Stimulated activated CD8-positive, alpha-beta memory T cell treated with anti-CD3 and anti-CD28 coated beads, Interleukin-4, amount 100 ng/mL, for 4 hours (primary cell): ENCODE results near the gene TMEM183A.

Experiments used
- DNase-seq, 2 donors: peaks; one replicate each; pipeline ENCODE4 v3.0.0-alpha.2; 2020; ENCODE audit warnings: low read depth in 2 of 2, low spot score in 1 of 2

The TMEM183A gene

GRCh38 chr1:203028067-203028783, 21.1 kb downstream of the TMEM183A start:
- DNase-seq: no peak

- no peak for DNase-seq
Measured at GRCh38 chr1:203028784-203029553, 21.8 kb downstream of the TMEM183A start.

DNA sequence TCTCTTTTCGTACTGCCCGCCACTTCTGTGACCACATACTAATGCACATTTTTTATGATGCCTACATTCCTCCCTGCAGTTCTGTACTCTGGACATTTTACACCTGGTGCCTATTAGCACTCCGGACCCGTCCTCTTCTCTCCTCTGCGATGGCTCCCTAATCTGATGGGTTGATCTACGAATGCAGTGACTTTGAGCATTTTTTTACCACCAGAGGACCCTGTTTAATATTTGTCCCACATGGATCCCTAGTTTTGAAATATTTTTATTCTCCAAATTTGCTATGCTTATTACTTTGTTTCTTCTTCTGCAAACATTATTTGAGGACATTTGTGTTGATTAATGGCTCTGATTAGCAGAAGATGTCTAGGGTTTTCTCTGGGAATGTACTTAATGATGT, 24.3 kb downstream of the TMEM183A start:
- DNase-seq: no peak

DNA sequence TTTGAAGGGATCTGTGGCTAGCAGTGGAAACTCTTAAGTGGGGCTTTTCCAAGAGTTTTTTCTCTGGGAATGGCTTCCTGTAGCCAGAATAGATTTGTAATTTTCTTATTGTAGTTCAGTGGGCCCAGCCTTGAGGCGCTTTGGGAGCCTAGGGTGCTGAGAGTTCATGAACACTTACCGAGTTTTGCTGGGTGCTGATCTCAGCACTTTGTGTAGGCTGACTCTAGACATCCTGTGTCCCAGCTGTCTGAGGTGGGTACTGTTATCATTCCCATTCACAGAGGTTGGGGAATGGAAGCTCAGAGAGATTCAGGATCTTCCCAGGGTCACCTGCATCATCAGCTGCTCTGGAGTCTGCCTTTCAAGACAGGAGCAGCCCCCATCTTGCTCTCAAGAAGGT, 26.1 kb downstream of the TMEM183A start:
- DNase-seq: no peak

- no peak for DNase-seq
Measured at GRCh38 chr1:203033917-203034316, 26.7 kb downstream of the TMEM183A start.

GRCh38 chr1:203034422-203035110, 27.4 kb downstream of the TMEM183A start:
- DNase-seq: no peak

GRCh38 chr1:203035111-203036000, 28.2 kb downstream of the TMEM183A start:
- no peak for DNase-seq

GRCh38 chr1:203036135-203036534, 29.0 kb downstream of the TMEM183A start:
- no peak for DNase-seq

- DNase-seq: no peak
Measured at GRCh38 chr1:203036537-203036936, 29.4 kb downstream of the TMEM183A start.

GRCh38 chr1:203037509-203038190, 30.5 kb downstream of the TMEM183A start:
- no peak for DNase-seq

DNA sequence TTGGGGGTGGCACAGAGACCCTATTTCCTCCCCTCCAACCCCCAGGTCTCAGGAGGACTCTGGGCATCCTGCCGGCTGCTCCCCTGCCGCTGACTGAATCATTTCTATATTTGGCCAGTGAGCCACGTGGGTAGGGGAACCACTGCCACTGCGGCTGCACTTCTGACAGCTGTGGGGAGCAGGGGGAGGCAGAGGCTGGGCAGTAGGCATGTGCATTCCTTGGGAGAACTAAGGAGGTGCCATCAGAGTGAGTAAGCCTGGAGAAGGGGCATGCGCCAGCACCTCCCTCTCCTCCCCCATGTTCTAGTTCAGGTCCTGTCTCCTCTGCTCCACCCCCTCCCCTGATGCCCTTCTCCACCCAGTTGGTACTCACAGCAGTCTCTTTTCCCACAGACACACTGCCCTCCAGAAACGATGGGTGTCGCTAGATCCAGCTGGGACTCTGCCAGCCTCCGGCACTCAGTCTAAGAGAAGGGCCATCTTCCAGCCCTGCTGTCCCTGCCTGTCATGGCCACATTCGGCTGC, 31.1 kb downstream of the TMEM183A start:
- no peak for DNase-seq

DNA sequence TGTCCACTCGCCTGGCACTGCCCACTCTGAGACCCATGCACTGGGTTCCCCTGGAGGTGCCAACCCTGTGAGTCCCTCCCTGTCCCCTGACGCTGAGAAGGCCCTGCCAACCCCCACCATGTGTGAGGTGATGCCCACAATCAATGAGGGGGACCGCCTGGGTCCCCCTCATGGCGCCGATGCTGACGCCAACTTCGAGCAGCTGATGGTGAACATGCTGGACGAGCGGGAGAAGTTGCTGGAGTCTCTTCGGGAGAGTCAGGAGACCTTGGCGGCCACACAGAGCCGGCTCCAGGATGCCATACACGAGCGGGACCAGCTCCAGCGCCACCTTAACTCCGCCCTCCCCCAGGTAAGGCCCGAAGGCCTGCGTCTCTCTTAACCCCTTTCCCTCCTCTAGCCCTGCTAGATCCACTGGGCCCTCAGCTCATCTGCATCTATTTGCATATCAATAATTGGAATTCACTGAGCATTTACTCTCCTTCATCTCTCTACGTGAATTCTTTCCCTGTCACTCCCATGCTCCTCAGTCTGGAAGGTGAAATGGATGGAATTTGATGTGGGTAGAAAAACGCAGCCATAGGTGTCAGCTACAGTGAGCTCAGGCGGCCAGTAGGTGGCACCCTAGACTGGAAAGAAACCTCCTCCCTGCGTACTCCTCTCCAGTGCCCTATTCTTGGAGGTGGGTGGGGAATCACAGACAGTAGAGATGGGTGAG, 31.9 kb downstream of the TMEM183A start:
- peak; percentile 19 to 44 for DNase-seq

GRCh38 chr1:203039609-203040512, 32.7 kb downstream of the TMEM183A start:
- no peak for DNase-seq

DNA sequence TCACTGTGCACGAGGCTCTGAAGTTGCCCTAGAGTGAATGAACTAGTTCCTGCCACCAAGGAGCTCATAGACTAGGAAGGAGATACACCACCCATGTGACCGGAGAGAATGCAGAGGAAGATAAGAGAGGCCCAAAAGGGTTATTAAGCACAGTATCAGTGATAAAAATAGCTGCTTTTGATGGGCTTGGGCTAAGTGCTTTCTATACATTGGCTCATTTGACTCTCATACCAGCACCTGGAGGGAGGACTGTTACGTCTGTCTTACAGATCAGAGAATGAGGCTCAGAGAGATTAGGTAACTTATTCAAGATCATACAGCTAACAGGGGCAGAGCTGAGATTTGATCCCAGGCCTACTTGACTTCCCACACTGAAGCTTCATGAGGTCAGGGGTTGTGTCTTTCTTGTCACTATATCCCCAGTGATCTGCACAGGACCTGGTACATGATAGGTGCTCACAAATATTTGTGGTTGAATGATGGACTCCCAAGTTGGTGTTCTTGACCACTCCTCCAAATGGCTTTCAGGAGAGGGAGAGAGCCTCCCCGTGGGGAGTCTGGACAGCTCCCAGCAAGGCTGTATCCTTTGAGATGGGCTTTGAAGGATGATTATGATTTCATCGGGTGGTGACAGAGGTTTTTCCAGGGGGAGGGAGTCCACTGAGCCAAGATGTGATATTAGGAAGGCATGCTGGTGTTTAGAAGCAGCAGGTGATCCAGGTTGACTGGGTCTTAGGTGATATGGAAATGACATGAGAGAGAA, 33.5 kb downstream of the TMEM183A start:
- no peak for DNase-seq

GRCh38 chr1:203041351-203041932, 34.3 kb downstream of the TMEM183A start:
- DNase-seq: no peak

DNA sequence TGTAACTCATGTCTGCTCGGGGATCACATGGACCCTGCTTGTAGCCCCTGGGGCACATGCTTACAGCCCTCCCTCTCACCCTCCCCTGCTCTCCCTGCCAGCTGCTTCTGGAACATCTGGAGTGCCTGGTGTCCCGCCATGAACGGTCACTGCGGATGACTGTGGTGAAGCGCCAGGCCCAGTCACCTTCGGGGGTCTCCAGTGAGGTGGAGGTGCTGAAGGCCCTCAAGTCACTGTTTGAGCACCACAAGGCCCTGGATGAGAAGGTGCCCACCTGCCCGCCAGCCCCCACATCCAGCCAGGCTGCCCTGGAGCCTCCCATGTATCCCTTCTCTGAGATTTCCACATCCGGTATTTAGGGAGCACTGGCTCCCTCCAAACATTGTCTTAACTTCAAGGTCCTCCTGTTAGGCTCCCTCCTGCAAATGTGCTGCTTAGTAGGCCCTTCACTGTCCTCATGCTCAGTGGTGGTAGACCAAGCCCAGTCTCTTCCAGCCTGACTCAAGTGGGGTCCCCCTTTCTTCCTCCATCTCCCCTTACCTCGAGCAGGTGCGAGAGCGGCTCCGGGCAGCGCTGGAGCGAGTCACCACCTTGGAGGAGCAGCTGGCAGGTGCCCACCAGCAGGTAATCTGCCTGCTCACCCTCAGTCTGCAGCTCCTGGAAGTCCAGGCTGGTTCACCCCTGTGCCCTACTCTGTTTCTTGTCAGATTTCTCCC, 36.8 kb downstream of the TMEM183A start:
- DNase-seq: no peak
